SU-DHL-6 (cell line): ENCODE measurements around the gene FZD10.

Experiments used
- EZH2phosphoT487 ChIP-seq: fragments of 200-600 bp; sonication (generic), shearing (Covaris generic); conservative IDR thresholded peaks from 2 replicates; pipeline ENCODE4 v1.6.1; 2018; ENCODE audit warnings: mild to moderate bottlenecking, antibody characterized with exemption, low read length, moderate library complexity, mixed read lengths
- TF ChIP-seq, protein P1 (sequence below): fragments of 200-600 bp; sonication (generic); IDR thresholded peaks from one replicate; pipeline ENCODE4 v1.5.1; 2017; ENCODE audit warnings: antibody characterized with exemption, mild to moderate bottlenecking, low read length, moderate library complexity; ENCODE audit not compliant: insufficient read depth, poor library complexity, severe bottlenecking

DNA sequence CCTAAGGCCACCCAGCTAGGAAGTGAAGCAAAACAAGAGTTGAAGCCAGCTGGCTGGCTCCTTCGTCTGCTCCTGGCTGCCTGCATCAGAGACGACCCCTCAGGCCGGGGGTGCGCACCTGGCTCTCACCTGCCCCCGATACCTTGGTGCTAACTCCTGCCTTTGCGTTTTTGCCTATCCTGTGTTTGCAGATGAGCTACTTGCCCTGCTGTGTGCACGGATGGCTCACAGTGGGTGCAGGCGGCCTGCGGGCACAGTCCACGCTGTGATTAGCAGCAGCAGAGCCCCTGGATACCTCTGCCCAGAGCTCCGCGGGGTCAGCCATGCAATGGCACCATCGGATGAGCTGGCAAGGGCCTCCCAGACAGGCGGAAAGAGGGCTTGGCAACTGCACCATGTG lies 31.2 kb upstream of the FZD10 start:
- TF ChIP-seq, protein P1, sequence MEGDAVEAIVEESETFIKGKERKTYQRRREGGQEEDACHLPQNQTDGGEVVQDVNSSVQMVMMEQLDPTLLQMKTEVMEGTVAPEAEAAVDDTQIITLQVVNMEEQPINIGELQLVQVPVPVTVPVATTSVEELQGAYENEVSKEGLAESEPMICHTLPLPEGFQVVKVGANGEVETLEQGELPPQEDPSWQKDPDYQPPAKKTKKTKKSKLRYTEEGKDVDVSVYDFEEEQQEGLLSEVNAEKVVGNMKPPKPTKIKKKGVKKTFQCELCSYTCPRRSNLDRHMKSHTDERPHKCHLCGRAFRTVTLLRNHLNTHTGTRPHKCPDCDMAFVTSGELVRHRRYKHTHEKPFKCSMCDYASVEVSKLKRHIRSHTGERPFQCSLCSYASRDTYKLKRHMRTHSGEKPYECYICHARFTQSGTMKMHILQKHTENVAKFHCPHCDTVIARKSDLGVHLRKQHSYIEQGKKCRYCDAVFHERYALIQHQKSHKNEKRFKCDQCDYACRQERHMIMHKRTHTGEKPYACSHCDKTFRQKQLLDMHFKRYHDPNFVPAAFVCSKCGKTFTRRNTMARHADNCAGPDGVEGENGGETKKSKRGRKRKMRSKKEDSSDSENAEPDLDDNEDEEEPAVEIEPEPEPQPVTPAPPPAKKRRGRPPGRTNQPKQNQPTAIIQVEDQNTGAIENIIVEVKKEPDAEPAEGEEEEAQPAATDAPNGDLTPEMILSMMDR, result no peak
- TF ChIP-seq EZH2phosphoT487, result no peak
